ENCODE results near the gene SLC3A2. TPM values are rescaled to one million over a fixed set of nuclear protein-coding genes. Genes with fewer than 3 reads are reported as not detected.
A peak's percentile ranks its signal among the peaks of the same experiment; 100 is the strongest.

Gene SLC3A2
- total RNA-seq, 1 donor from 2014 or later = 143 TPM

DNA sequence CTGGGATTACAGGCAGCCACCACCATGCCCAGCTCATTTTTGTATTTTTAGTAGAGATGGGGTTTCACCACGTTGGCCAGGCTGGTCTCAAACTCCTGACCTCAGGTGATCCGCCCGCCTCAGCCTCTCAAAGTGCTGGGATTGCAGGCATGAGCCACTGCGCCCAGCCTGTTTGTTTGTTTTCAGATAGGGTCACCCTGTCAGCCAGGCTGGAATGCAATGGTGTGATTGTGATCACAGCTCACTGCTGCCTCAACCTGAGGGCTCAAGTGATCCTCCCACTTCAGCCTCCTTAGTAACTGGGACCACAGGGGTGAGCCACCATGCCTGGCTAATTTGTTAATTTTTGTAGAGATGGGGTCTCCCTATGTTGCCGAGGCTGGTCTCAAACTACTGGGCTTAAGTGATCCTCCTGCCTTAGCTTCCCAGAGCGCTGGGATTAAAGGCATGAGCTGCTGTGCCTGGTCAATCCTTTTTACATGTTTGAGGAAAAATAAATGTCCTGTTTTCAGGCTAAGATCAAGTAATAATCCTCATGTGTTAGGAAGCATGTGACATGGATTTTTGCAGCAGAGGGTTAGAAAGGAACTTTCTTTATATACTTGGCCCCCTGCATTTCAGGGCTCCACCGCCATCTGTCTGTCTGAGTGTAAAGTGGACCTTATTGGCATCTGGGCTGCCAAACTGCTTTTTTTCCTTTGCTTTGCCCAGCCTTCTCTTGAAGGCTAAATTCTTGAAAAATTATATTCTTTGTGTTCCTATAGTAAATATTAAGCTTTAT is 4.8 kb upstream of the SLC3A2 start:
- H3K27ac ChIP-seq = no peak overlapping the region
- peaks cover 11 to 15% of the 10 kb centered on the region in 2 donors for H3K4me1 ChIP-seq
- intact Hi-C loops (cut with DNase I) = no loop called here
- no peak for DNase-seq (ENCODE audit: low spot score in 2 of 2)
- H3K4me3 ChIP-seq = no peak overlapping the region
- no peak for TF ChIP-seq CTCF (IDR thresholded peaks at IDR 0.05)
- H3K36me3 ChIP-seq = no peaks in the 10 kb centered on the region
- no peaks in the 10 kb centered on the region for H3K9me3 ChIP-seq
- no peaks in the 10 kb centered on the region for H3K27me3 ChIP-seq

DNA sequence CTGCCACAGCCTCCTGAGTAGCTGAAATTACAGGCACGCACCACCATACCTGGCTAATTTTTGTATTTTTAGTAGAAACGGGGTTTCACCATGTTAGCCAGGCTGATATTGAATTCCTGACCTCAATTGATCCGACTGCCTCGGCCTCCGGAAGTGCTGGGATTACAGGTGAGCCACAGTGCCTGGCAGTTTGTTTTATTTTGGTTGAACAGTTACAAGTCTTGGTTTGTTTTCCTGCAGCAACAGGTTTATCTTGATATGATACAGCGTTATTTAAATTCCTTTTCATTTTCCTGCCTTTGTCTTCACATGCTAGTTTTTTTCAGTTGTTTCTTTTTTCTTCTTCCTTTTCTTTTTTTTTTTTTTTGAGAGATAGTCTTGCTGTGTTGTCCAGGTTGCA is 4.0 kb upstream of the SLC3A2 start:
- intact Hi-C loops (cut with DNase I) = no loop called here
- Histone ChIP-seq H3K4me3 (no peak overlapping the region), H3K27ac (no peak overlapping the region), H3K9me3 (no peaks in the 10 kb centered on the region), H3K27me3 (no peaks in the 10 kb centered on the region), H3K36me3 (no peaks in the 10 kb centered on the region), H3K4me1 (peaks cover 11 to 15% of the 10 kb centered on the region in 2 donors)
- DNase-seq (ENCODE audit: low spot score in 2 of 2) = no peak
- TF ChIP-seq CTCF (IDR thresholded peaks at IDR 0.05) = no peak

- intact Hi-C loops (cut with DNase I) = no loop called here
- Histone ChIP-seq H3K27me3 (no peaks in the 10 kb centered on the region), H3K4me3 (peak overlapping the region; percentile 56 to 95), H3K27ac (peak overlapping the region; percentile 91 to 98), H3K36me3 (peaks cover 14 to 22% of the 10 kb centered on the region in 2 donors), H3K4me1 (peaks cover 17 to 36% of the 10 kb centered on the region in 2 donors), H3K9me3 (no peaks in the 10 kb centered on the region)
- DNase-seq (ENCODE audit: low spot score in 2 of 2) = peak; percentile 11 to 70
- TF ChIP-seq CTCF (IDR thresholded peaks at IDR 0.05) = no peak
These were observed 1.3 kb upstream of the SLC3A2 start for GRCh38 chr11:62879235-62879978.

DNA sequence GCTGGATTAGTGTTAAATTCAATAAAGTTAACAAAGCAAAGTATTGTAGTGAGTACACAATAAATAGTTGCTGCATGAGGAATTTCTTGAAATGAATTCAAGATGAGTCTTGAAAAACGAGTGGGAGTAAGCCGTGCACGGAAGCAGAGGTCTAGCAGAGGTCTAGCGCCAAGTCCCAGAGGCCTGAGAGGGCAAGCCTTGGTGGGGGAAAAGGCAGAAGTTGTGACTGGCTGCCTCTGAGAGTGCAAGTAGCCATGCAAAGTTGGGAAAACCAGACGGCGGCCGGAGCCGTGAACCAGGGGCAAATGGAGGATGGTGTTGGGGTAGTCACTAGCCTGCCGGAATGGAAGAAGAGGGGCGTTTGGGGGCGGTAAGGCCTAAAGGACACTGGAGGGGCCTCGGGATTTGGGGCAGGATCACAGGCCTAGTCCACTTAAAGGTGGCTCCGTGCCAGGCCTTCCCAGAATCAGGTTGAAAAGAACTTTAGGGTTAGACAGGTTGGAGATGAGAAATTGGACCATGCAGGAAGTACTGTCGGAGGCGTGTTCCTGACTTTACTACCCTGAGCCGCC is 379 bp upstream of the SLC3A2 start:
- H3K36me3 ChIP-seq = peaks cover 23 to 31% of the 10 kb centered on the region in 2 donors
- H3K27me3 ChIP-seq = no peaks in the 10 kb centered on the region
- peak overlapping the region; percentile 56 to 95 for H3K4me3 ChIP-seq
- intact Hi-C loops (cut with DNase I) = loop anchor here (1.0 to 10.0 kb wide), 3 partner anchors 18 to 734 kb away; partner anchors contain the start of gene PLAAT3
- peak in 1 of 2 donors; percentile 86 for DNase-seq (ENCODE audit: low spot score in 2 of 2)
- peaks cover 17 to 42% of the 10 kb centered on the region in 2 donors for H3K4me1 ChIP-seq
- H3K27ac ChIP-seq = peak overlapping the region; percentile 91 to 98
- no peaks in the 10 kb centered on the region for H3K9me3 ChIP-seq
- TF ChIP-seq CTCF (IDR thresholded peaks at IDR 0.05) = no peak

DNA sequence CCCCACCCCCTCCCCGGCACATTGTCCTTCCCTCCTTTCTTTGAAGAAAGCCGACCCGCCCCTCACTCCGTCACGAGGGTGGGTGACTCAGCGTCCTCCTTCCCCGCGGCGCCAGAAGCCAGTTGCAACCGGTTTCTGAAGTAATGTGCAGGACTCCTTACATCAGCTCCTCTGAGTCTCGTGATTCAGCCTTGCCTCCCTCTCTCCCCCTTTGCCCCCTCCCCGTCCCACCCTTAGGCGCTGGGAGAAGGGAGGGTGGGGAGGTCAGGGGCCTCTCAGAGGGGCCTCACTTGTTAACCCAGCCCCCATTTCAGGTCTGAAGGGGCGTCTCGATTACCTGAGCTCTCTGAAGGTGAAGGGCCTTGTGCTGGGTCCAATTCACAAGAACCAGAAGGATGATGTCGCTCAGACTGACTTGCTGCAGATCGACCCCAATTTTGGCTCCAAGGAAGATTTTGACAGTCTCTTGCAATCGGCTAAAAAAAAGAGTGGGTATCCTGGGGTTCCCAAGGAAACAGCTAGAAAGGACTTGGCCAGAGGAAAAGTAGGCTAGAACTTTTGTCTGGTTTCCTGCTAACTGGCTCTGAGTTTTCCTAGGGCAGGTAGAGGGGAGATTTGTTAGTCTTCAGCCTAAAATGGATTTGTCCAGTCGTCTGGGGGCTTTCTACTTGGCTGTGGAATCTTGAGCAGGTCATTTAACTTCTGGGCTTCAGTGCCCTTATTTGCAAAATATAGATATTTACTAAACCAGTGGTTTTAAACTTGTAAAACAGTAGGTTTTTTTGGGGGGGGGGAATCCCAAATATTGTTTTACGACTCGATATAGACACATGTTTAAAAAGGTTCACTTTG is 1.1 kb downstream of the SLC3A2 start:
- H3K27ac ChIP-seq = peak overlapping the region; percentile 91 to 98
- peak; percentile 83 to 98 for DNase-seq (ENCODE audit: low spot score in 2 of 2)
- no peak for TF ChIP-seq CTCF (IDR thresholded peaks at IDR 0.05)
- intact Hi-C loops (cut with DNase I) = loop anchor here (1.0 to 10.0 kb wide), 2 partner anchors 77 to 733 kb away; partner anchors contain the start of genes NXF1 and PLAAT3
- H3K27me3 ChIP-seq = no peaks in the 10 kb centered on the region
- peaks cover 17 to 44% of the 10 kb centered on the region in 2 donors for H3K4me1 ChIP-seq
- H3K4me3 ChIP-seq = peak overlapping the region; percentile 56 to 95
- H3K9me3 ChIP-seq = no peaks in the 10 kb centered on the region
- peaks cover 38 to 46% of the 10 kb centered on the region in 2 donors for H3K36me3 ChIP-seq
